Measurements from ENCODE around the gene TLK2. TPM values are rescaled to one million over a fixed set of nuclear protein-coding genes. Genes with fewer than 3 reads are reported as not detected.
A peak's percentile ranks its signal among the peaks of the same experiment; 100 is the strongest.
"Not testable (repeated sequence)": the region's sequence is repeated elsewhere in the genome, so short reads cannot be mapped to it uniquely, and the experiment has no call there.

Gene TLK2
- polyA plus RNA-seq, 1 donor from 2014 or later, result 63.9 TPM

DNA sequence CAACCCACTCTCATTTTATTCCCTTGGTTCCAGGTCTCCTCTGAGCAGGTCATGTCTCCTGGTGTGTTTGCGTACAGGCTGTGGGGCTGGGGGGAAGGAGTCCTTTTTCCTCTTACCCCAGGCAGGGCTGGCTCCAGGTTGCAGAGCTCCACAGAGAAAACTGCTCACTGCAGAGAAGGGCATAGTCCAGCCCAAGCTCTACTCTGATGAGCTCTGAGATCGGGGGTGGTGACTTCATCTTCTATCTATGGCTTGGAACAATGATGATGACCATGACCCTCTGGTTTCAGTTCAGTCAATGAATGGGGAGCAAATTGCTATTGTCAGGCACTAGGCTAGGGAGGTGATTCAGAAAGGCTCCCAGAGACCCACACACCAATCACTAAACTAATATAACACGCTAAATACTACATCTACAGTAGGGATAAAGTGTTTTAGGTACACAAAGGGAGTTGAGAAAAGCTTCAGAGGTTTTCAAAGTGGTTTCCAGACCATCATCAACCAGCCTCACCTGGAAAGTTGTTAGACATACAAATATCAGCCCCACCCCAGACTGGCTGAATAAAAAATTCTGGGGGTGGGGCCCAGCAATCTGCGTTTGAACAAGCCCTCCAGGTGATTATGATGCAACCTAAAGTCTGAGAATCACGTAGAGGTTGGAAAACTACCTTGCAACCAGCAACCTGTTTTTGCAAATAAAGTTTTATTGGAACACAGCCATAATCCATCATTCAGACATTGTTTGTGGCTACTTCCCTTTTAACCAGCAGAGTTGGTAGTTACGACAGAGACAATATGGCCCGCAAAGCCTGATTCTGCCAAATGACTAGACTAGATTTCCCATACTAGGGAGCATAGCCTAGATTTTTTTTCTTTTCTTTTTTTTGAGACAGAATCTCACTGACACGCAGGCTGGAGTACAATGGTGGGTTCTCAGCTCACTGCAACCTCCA is 5.3 kb upstream of the TLK2 start:
- not testable (repeated sequence) for H3K4me3 ChIP-seq (ENCODE audit: low read length); H3K4me2 ChIP-seq (ENCODE audit: low read length); H2AFZ ChIP-seq (ENCODE audit: low read depth, low read length); H3K36me3 ChIP-seq (ENCODE audit: insufficient read depth, low read length); H3K9me3 ChIP-seq (ENCODE audit: low read length); H4K20me1 ChIP-seq (ENCODE audit: insufficient read depth); H3K27ac ChIP-seq (ENCODE audit: low read length); H3K79me2 ChIP-seq (replicated peaks; ENCODE audit: insufficient read depth, low read length); H3K9ac ChIP-seq (ENCODE audit: low read length); H3F3A ChIP-seq (ENCODE audit: insufficient read depth, low read length, poor library complexity, severe bottlenecking); H3K27me3 ChIP-seq (ENCODE audit: insufficient read depth, low read depth, low read length); H3K9me2 ChIP-seq (ENCODE audit: insufficient read depth, low read length)

DNA sequence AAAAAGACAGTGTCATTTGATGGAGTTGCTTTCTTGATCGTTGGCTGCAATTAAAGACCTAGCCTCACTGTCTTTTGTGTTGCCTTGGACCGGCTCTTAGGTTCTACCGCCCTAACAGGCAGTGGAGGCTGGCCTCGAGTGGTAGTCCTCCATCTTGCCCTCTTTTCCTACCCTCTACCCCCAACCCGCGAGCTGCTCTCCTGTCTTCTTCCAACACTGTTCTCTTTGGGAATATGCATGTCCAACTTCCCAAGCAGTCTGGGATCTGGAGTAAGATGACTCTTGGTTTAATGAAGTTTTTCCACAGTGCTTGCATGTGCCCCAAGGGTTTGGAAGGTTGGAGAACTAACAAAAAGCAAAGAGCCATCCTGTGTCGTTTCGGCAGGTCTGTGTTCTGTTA is 1.5 kb upstream of the TLK2 start:
- not testable (repeated sequence) for H3K9me3 ChIP-seq (ENCODE audit: low read length); H4K20me1 ChIP-seq (ENCODE audit: insufficient read depth); H3K4me2 ChIP-seq (ENCODE audit: low read length); H3K9me2 ChIP-seq (ENCODE audit: insufficient read depth, low read length); H2AFZ ChIP-seq (ENCODE audit: low read depth, low read length); H3K27ac ChIP-seq (ENCODE audit: low read length); H3K27me3 ChIP-seq (ENCODE audit: insufficient read depth, low read depth, low read length); H3K36me3 ChIP-seq (ENCODE audit: insufficient read depth, low read length); H3F3A ChIP-seq (ENCODE audit: insufficient read depth, low read length, poor library complexity, severe bottlenecking)
- peaks cover 23% of the 10 kb centered on the region for H3K79me2 ChIP-seq (replicated peaks; ENCODE audit: insufficient read depth, low read length)
- H3K4me3 ChIP-seq (ENCODE audit: low read length), result peak overlapping the region; percentile 67
- peak overlapping the region; percentile 77 for H3K9ac ChIP-seq (ENCODE audit: low read length)

DNA sequence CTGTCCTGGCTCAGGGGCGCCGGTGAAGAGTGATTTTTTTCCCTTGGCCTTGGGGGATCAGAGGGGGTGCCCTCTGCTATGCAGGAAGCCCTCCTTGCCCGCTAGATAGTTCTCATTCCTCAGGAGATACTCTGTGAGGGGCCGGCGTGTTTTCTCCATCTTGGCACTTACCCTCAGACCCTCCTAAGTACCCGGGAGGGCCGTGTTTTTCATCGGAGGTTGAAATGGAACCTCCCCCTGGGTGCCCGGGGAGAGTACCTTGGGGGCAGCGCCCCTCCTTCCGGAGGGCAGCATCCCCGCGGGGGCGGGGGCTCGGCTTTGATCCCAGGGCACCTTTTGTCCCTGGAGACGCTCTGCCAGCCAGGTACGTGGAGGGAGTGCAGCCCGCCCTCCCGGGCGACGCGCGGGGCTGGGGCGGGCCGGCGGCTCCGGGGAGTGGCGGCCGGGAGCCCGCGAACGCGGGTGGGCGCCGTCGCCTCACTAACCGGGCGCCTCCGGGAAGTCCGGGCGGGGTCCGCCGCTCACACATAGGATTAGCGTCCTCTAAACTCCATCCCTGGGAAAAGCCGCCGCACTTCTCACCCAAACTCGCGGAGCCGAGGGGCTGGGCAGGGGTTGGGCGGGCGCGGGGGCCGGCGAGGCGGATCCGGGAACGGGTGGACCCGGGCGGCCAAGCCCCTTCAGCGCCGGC is 762 bp upstream of the TLK2 start:
- H2AFZ ChIP-seq (ENCODE audit: low read depth, low read length); H3F3A ChIP-seq (ENCODE audit: insufficient read depth, low read length, poor library complexity, severe bottlenecking); H3K9me3 ChIP-seq (ENCODE audit: low read length); H3K27me3 ChIP-seq (ENCODE audit: insufficient read depth, low read depth, low read length); H3K36me3 ChIP-seq (ENCODE audit: insufficient read depth, low read length); H4K20me1 ChIP-seq (ENCODE audit: insufficient read depth); H3K9me2 ChIP-seq (ENCODE audit: insufficient read depth, low read length): not testable (repeated sequence)
- Histone ChIP-seq H3K4me2 (ENCODE audit: low read length) (peak overlapping the region; percentile 48), H3K79me2 (replicated peaks; ENCODE audit: insufficient read depth, low read length) (peaks cover 30% of the 10 kb centered on the region), H3K9ac (ENCODE audit: low read length) (peak overlapping the region; percentile 77), H3K27ac (ENCODE audit: low read length) (peak overlapping the region; percentile 39), H3K4me3 (ENCODE audit: low read length) (peak overlapping the region; percentile 67)

DNA sequence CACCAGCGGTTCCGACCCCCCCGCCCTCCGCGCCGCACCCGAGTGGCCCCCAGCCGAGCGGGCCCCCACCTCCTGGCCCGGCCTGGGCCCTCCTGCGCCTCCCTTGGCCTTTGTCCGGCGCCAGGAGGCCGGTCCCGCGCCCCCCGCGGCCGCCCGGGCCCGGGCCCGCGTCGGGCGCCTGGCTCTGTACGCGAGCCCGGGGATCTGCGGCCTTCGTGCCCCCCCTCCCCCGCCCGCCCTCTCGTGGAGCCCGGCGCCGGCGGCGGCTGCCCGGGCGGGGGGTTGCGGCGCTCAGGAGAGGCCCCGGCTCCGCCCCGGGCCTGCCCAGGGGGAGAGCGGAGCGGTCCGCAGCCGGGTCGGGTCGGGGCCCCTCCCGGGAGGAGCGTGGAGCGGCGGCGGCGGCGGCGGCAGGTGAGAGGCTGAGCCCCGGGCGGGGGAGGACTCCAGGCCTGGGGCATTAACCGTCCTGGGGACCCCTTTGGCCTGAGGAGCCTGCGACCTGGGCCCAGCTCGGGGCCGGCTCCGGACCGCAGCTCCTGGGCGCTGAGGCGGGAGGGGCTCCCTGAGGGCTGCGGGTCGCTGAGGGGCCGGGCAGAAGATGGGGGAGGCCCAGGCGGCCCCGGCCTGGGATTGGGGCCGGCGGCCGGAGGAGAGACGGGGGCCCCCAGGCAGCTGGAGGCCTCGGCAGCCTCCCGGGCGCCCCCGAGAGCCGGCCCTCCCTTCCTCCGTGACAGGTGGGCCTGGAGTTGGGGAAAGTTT is 434 bp downstream of the TLK2 start:
- not testable (repeated sequence) for H3F3A ChIP-seq (ENCODE audit: insufficient read depth, low read length, poor library complexity, severe bottlenecking); H3K36me3 ChIP-seq (ENCODE audit: insufficient read depth, low read length); H4K20me1 ChIP-seq (ENCODE audit: insufficient read depth); H3K9me3 ChIP-seq (ENCODE audit: low read length); H3K9me2 ChIP-seq (ENCODE audit: insufficient read depth, low read length); H3K4me2 ChIP-seq (ENCODE audit: low read length); H2AFZ ChIP-seq (ENCODE audit: low read depth, low read length); H3K27me3 ChIP-seq (ENCODE audit: insufficient read depth, low read depth, low read length)
- Histone ChIP-seq H3K79me2 (replicated peaks; ENCODE audit: insufficient read depth, low read length) (peaks cover 34% of the 10 kb centered on the region), H3K4me3 (ENCODE audit: low read length) (peak overlapping the region; percentile 68), H3K27ac (ENCODE audit: low read length) (peak overlapping the region; percentile 63), H3K9ac (ENCODE audit: low read length) (peak overlapping the region; percentile 77)

DNA sequence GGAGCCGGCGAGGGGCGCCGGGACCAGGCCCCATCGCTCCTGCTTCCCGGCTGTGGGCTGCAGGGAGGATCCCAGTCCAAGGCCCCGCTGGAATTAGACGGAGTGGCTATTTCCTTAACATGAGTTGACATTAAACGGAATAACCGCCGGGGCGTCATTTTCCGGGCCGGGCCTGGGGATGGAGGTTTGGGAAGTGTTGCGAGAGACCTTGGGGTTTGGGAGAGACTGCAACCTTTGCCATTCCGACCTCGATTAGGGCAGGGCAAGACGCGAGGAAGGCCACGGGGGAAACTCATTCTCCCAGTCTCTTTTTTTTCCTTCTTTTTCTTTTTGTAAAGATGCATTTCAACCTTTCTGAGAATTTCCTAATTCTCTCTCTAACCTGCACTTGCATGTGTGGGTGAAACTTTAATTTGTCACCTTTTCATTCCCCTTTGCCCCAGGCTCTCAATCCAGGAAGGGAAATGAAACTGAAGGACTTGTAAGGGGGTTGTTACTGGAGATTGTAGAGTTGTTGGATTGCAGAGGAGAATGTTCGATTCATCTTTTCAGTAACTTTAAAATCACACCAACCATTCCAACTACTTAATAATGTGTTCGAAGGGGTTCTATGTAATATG is 1.1 kb downstream of the TLK2 start:
- H3F3A ChIP-seq (ENCODE audit: insufficient read depth, low read length, poor library complexity, severe bottlenecking); H3K9me2 ChIP-seq (ENCODE audit: insufficient read depth, low read length); H3K36me3 ChIP-seq (ENCODE audit: insufficient read depth, low read length); H4K20me1 ChIP-seq (ENCODE audit: insufficient read depth); H2AFZ ChIP-seq (ENCODE audit: low read depth, low read length); H3K27me3 ChIP-seq (ENCODE audit: insufficient read depth, low read depth, low read length); H3K9me3 ChIP-seq (ENCODE audit: low read length): not testable (repeated sequence)
- H3K27ac ChIP-seq (ENCODE audit: low read length), result peak overlapping the region; percentile 63
- peak overlapping the region; percentile 68 for H3K4me3 ChIP-seq (ENCODE audit: low read length)
- H3K4me2 ChIP-seq (ENCODE audit: low read length), result peak overlapping the region; percentile 76
- peak overlapping the region; percentile 77 for H3K9ac ChIP-seq (ENCODE audit: low read length)
- peaks cover 34% of the 10 kb centered on the region for H3K79me2 ChIP-seq (replicated peaks; ENCODE audit: insufficient read depth, low read length)

DNA sequence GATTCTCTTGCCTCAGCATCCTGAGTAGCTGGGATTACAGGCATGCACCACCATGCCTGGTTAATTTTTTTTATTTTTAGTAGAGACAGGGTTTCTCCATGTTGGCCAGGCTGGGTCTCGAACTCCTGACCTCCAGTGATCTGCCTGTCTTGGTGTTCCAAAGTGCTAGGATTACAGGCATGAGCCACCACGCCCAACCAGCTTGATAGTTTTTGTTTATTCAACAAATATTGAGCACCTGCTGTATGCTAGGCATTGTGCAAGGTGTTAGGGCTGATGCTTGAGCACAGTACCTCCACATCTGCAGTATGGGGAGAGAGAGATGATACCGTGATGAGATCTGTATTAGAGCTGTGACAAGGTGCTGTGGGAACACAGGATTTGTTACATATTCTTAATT is 3.9 kb downstream of the TLK2 start:
- not testable (repeated sequence) for H3K4me2 ChIP-seq (ENCODE audit: low read length); H3K4me3 ChIP-seq (ENCODE audit: low read length); H3K9me3 ChIP-seq (ENCODE audit: low read length); H2AFZ ChIP-seq (ENCODE audit: low read depth, low read length); H3K36me3 ChIP-seq (ENCODE audit: insufficient read depth, low read length); H3K27me3 ChIP-seq (ENCODE audit: insufficient read depth, low read depth, low read length); H3K9ac ChIP-seq (ENCODE audit: low read length); H4K20me1 ChIP-seq (ENCODE audit: insufficient read depth); H3F3A ChIP-seq (ENCODE audit: insufficient read depth, low read length, poor library complexity, severe bottlenecking); H3K27ac ChIP-seq (ENCODE audit: low read length); H3K9me2 ChIP-seq (ENCODE audit: insufficient read depth, low read length)
- peaks cover 28% of the 10 kb centered on the region for H3K79me2 ChIP-seq (replicated peaks; ENCODE audit: insufficient read depth, low read length)

DNA sequence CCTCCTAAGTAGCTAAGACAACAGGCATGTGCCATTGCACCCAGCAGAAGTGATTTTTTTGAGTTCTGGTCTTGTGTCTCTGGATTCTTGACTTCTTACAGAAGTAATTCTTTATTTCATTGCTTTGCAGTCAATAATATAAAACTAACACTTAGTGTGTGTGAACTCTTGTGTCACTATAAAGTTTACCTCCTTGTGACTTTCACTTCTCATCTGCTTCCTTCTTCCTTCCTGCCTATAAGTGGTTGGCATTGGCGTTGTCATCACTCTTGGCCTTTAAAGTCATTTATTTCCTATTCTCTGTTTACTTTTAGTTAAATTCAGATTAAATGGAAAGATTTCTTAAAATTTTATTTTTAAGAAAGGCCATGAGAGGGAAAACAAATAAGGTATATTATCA is 12.4 kb downstream of the TLK2 start:
- H4K20me1 ChIP-seq (ENCODE audit: insufficient read depth), result not testable (repeated sequence)

More for the DNA sequence above, 12.4 kb downstream of the TLK2 start:
- not testable (repeated sequence) for H3K9me3 ChIP-seq (ENCODE audit: low read length); H3K9ac ChIP-seq (ENCODE audit: low read length); H3F3A ChIP-seq (ENCODE audit: insufficient read depth, low read length, poor library complexity, severe bottlenecking); H3K27ac ChIP-seq (ENCODE audit: low read length); H2AFZ ChIP-seq (ENCODE audit: low read depth, low read length); H3K36me3 ChIP-seq (ENCODE audit: insufficient read depth, low read length); H3K27me3 ChIP-seq (ENCODE audit: insufficient read depth, low read depth, low read length); H3K4me2 ChIP-seq (ENCODE audit: low read length); H3K4me3 ChIP-seq (ENCODE audit: low read length); H3K9me2 ChIP-seq (ENCODE audit: insufficient read depth, low read length)
- peaks cover 28% of the 10 kb centered on the region for H3K79me2 ChIP-seq (replicated peaks; ENCODE audit: insufficient read depth, low read length)

Data from neural cell (in vitro differentiated cells).